GM12864 (cell line): Measurements from ENCODE around the gene SMPD3.

Experiments
- DNase-seq: peaks from one replicate; pipeline ENCODE4 v3.0.0-alpha.2; 2011; ENCODE audit warnings: low read depth
- H3K4me3 ChIP-seq: 2 replicates; pipeline ENCODE4 v1.5.1; 2011; ENCODE audit warnings: mild to moderate bottlenecking, low read depth, low read length, control low read depth
- CTCF ChIP-seq: IDR thresholded peaks from 2 replicates; pipeline ENCODE4 v1.5.1; 2011; ENCODE audit warnings: low read depth, mild to moderate bottlenecking, moderate library complexity, low read length, control low read depth, inconsistent platforms; ENCODE audit errors: missing control alignments

SMPD3 gene

GRCh38 chr16:68328151-68328859, 120.0 kb downstream of the SMPD3 start:
- no peak overlapping the region for H3K4me3 ChIP-seq
- peak; percentile 73 for DNase-seq
- peak; percentile 97 for TF ChIP-seq CTCF

GRCh38 chr16:68324780-68325357, 123.4 kb downstream of the SMPD3 start:
- no peak for TF ChIP-seq CTCF
- DNase-seq: no peak
- no peak overlapping the region for H3K4me3 ChIP-seq

GRCh38 chr16:68324336-68324735, 124.0 kb downstream of the SMPD3 start:
- no peak for DNase-seq
- no peak overlapping the region for H3K4me3 ChIP-seq
- no peak for TF ChIP-seq CTCF

GRCh38 chr16:68319185-68319908, 129.0 kb downstream of the SMPD3 start:
- no peak for DNase-seq
- no peak for TF ChIP-seq CTCF
- H3K4me3 ChIP-seq: no peak overlapping the region

GRCh38 chr16:68313116-68313515, 135.2 kb downstream of the SMPD3 start:
- DNase-seq: no peak
- TF ChIP-seq CTCF: no peak
- no peak overlapping the region for H3K4me3 ChIP-seq

GRCh38 chr16:68310774-68311511, 137.4 kb downstream of the SMPD3 start, which contains the start of the genes PRMT7 and SLC7A6OS:
Gene PRMT7, plus strand, starts transcription at chr16:68311019. Its CDS starts 4,961 bp downstream, at chr16:68315980.
Gene SLC7A6OS, minus strand, starts transcription at chr16:68310946. Its CDS starts 20 bp downstream, at chr16:68310926.
- no peak for TF ChIP-seq CTCF
- DNase-seq: peak; percentile 79
- H3K4me3 ChIP-seq: peak within 1 kb of the TSS; percentile 97
